Activated CD4-positive, alpha-beta T cell treated with anti-CD3 and anti-CD28 coated beads, Interleukin-2, amount 10 ng/mL, durations not matched to agents 24 days and 14 days (primary cell): ENCODE results near the gene PRKCB. TPM values are rescaled to one million over a fixed set of nuclear protein-coding genes. Genes with fewer than 3 reads are reported as not detected.

ENCODE experiments used
- DNase-seq: peaks from one replicate; pipeline ENCODE4 v3.0.0; 2022
- H3K27ac Mint-ChIP-seq: one replicate; pipeline ENCODE4 v1.8.0; 2022; ENCODE audit warnings: mild to moderate bottlenecking, mixed read lengths
- H3K27me3 Mint-ChIP-seq: one replicate; pipeline ENCODE4 v1.8.0; 2022; ENCODE audit warnings: mixed read lengths
- H3K36me3 Mint-ChIP-seq: one replicate; pipeline ENCODE4 v1.8.0; 2022; ENCODE audit warnings: low read depth, mild to moderate bottlenecking, mixed read lengths
- H3K4me1 Mint-ChIP-seq: one replicate; pipeline ENCODE4 v1.8.0; 2021; ENCODE audit warnings: mixed read lengths
- H3K4me3 Mint-ChIP-seq: one replicate; pipeline ENCODE4 v1.8.0; 2022; ENCODE audit warnings: mild to moderate bottlenecking, moderate library complexity, mixed read lengths
- H3K9me3 Mint-ChIP-seq: one replicate; pipeline ENCODE4 v1.8.0; 2021; ENCODE audit warnings: mixed read lengths
- intact Hi-C: fragments of 100-400 bp; cut with micrococcal nuclease; formaldehyde crosslinking; loops from one replicate; pipeline ENCODE4 v1.15.1; 2023
- total RNA-seq: library from RNA; stranded (reverse); gene quantifications from 2 replicates; pipeline ENCODE4 v1.2.3, GENCODE V29; 2022

The PRKCB gene
- total RNA-seq, result 79.9 and 84.2 TPM in 2 replicates

DNA sequence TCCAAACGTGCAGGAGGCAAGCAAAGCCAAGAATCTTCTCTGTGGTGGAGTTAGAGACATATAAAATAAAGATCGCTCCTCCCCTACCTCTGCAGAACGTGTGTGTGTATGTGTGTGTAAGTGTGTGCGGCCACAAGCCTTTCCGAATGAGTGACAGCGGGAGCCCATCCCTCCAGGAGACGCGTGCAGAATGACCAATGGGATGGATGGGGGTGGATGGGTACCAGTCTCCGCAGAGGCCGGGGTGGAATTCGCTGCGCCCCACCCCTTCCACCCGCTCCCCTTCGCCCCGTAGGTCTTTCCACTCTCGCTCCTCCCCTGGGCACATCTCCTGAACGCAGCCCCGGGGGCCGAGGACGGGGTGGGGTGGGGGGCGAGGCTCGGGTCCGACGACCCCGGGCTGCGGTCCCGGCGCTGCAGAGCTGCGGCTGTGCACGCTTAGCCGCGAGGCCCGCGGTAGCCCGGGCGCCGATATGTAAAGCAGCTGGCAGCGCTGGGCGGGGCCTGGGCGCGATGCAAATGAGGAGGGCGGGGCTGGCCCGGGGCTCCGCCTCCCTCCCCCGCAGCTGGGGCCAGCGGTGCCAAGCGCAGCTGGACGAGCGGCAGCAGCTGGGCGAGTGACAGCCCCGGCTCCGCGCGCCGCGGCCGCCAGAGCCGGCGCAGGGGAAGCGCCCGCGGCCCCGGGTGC lies at the start of gene PRKCB:
Gene PRKCB (plus strand): TSS at position 594 of the 688 bp plus-strand sequence.
- Mint-ChIP-seq H3K27ac (peak within 1 kb of the TSS; percentile 82), H3K4me3 (peak within 1 kb of the TSS; percentile 94), H3K27me3 (no peaks in the 10 kb centered on the region), H3K4me1 (peaks cover 56% of the 10 kb centered on the region), H3K9me3 (no peaks in the 10 kb centered on the region), H3K36me3 (peaks cover 17% of the 10 kb centered on the region)
- peak; percentile 98 for DNase-seq
- intact Hi-C loops, result loop anchor here (1.0 to 5.0 kb wide), 3 partner anchors 8 to 278 kb away; partner anchors contain the start of genes EARS2 and UBFD1

DNA sequence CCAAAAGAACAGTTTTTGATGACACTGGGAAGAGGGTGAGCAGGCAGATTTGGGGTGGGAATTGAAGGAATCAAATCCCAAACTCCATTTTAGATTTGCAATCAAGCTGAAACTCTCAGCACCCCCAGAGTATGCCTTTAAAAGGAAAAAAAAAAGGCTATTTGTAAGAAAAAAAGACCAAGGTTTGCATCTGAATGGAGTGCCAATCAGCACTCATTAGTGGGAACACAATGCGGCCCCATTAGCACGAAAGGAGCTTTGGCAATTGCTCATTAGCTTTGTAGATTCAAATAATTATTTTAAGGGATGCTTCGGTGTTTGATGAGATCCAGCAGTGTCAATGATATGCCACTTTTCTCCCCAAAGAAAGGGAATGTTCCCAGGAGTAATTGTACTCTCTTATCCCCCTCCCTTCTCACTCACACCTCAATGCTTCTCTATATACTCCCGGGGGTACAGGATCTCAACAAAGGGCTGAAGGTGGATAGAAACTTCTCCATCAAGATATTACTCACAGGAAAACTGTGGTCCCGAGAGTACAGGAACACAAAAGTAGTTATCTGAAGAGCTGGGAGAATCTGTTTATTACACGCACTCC lies 48.7 kb upstream of the PRKCB start:
- Mint-ChIP-seq H3K36me3 (no peaks in the 10 kb centered on the region), H3K9me3 (no peaks in the 10 kb centered on the region), H3K4me3 (no peak overlapping the region), H3K4me1 (peaks cover 3% of the 10 kb centered on the region), H3K27me3 (peaks cover 17% of the 10 kb centered on the region), H3K27ac (no peak overlapping the region)
- intact Hi-C loops, result no loop called here
- DNase-seq, result no peak

DNA sequence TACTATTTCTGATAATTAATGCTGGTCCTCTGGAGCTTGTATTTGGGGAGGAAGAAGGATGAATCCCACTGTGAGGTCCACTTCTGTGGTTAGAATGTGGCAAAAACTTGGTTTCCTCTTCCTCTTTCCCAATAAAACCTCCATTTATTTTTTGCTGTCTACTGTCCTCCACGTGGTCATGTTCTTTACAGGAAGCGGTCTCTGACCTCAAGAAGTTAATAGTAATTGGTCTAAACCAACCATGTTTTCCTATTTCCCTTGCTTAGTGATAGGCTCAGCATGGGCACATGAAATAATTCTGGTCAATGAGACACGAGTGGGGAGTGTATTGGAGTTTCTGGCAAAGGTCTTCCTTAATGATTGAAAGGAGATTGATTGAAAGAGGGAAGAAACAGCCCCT lies 47.1 kb upstream of the PRKCB start:
- no peaks in the 10 kb centered on the region for H3K9me3 Mint-ChIP-seq
- H3K27me3 Mint-ChIP-seq, result peaks cover 14% of the 10 kb centered on the region
- H3K36me3 Mint-ChIP-seq, result no peaks in the 10 kb centered on the region
- H3K4me3 Mint-ChIP-seq, result no peak overlapping the region
- peaks cover 3% of the 10 kb centered on the region for H3K4me1 Mint-ChIP-seq
- no peak for DNase-seq
- intact Hi-C loops, result no loop called here
- no peak overlapping the region for H3K27ac Mint-ChIP-seq

DNA sequence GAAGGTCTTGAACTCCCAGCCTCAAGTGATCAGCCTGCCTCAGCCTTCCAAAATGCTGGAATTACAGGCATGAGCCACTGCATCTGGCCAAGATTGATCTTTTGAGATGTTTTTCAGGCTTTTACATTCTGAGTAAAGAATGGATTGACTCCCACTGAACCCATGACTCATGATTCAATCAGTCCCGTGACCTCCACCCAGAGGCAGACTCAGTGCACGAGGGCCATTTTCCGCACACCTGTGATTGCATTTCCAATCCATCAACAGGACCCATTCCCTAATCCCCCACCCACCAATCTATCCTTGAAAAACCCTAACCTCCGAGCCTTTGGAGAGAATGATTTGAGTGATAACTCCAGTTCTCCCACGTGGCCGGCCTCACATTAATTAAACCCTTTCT lies 40.4 kb upstream of the PRKCB start:
- no peaks in the 10 kb centered on the region for H3K4me1 Mint-ChIP-seq
- no peak overlapping the region for H3K4me3 Mint-ChIP-seq
- H3K36me3 Mint-ChIP-seq, result no peaks in the 10 kb centered on the region
- no peak overlapping the region for H3K27ac Mint-ChIP-seq
- no peak for DNase-seq
- intact Hi-C loops, result no loop called here
- H3K27me3 Mint-ChIP-seq, result peaks cover 6% of the 10 kb centered on the region
- no peaks in the 10 kb centered on the region for H3K9me3 Mint-ChIP-seq

DNA sequence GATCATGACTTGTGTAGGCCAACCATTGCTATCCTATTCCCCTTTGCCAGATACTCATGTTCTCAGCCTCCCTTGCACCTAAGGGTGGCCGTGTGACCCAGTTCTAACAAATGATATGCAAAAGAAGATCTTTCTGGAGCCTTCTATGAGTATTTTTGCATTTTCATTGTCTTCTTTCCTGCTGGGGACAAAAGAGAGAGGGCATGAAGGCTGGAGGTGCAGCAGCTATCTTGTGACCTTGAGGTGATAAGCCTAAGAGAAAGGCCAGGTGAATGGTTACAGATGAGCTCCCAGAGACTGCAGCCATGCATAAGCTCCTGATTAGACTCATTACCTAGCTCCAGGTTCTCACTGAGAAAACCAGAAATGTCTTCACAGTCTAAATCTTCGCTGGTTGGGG lies 38.8 kb upstream of the PRKCB start:
- no peak for DNase-seq
- H3K9me3 Mint-ChIP-seq, result no peaks in the 10 kb centered on the region
- H3K4me1 Mint-ChIP-seq, result peaks cover 2% of the 10 kb centered on the region
- H3K4me3 Mint-ChIP-seq, result no peak overlapping the region
- no peaks in the 10 kb centered on the region for H3K36me3 Mint-ChIP-seq
- peaks cover 6% of the 10 kb centered on the region for H3K27me3 Mint-ChIP-seq
- intact Hi-C loops, result no loop called here
- H3K27ac Mint-ChIP-seq, result no peak overlapping the region

DNA sequence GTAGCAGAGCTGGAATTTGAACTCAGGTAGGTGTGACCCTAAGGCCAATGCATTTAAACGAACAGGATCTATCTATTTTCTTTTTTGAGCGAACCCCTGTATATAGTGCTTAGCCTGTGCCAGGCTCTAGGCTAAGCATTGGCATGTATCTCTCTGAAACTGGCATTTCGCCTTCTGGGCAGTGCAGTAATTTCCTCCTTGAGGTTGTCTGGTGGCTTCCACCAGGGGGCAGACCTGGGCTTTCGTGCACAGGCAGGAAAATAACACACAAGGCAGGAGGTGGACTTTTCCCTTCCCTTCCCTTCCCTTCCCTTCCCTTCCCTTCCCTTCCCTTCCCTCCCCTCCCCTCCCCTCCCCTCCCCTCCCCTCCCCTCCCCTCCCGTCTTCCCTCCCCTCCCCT lies 34.4 kb upstream of the PRKCB start:
- peaks cover 12% of the 10 kb centered on the region for H3K4me1 Mint-ChIP-seq
- H3K27ac Mint-ChIP-seq, result no peak overlapping the region
- intact Hi-C loops, result loop anchor here (1.0 to 10.0 kb wide), 4 partner anchors 41 to 703 kb away; no protein-coding TSS in a partner anchor
- peak; percentile 92 for DNase-seq
- H3K36me3 Mint-ChIP-seq, result no peaks in the 10 kb centered on the region
- peaks cover 11% of the 10 kb centered on the region for H3K27me3 Mint-ChIP-seq
- no peak overlapping the region for H3K4me3 Mint-ChIP-seq
- H3K9me3 Mint-ChIP-seq, result no peaks in the 10 kb centered on the region

DNA sequence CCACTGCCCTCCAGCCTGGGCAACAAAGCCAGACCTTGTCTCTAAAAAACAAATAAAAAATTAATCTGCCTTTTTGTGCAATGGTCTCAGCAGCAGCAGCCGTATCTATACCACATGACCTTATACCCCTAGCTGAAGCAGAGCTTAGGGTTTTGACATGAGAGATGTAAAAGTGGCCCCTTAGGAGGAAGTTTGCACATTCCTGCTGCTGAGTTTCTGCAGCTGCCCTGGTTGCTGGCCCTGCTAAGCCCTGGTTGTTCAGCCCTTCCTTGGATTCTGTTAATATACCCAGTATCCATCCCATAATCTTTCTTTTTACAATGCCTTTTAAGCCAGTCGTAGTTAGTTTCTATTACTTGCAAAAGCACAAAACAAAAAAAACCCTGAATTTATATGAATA lies 33.0 kb upstream of the PRKCB start:
- H3K36me3 Mint-ChIP-seq, result no peaks in the 10 kb centered on the region
- H3K27me3 Mint-ChIP-seq, result peaks cover 16% of the 10 kb centered on the region
- no peaks in the 10 kb centered on the region for H3K9me3 Mint-ChIP-seq
- no peak for DNase-seq
- no peak overlapping the region for H3K4me3 Mint-ChIP-seq
- peaks cover 18% of the 10 kb centered on the region for H3K4me1 Mint-ChIP-seq
- intact Hi-C loops, result loop anchor here (1.0 to 10.0 kb wide), 4 partner anchors 25 to 702 kb away; no protein-coding TSS in a partner anchor
- no peak overlapping the region for H3K27ac Mint-ChIP-seq

DNA sequence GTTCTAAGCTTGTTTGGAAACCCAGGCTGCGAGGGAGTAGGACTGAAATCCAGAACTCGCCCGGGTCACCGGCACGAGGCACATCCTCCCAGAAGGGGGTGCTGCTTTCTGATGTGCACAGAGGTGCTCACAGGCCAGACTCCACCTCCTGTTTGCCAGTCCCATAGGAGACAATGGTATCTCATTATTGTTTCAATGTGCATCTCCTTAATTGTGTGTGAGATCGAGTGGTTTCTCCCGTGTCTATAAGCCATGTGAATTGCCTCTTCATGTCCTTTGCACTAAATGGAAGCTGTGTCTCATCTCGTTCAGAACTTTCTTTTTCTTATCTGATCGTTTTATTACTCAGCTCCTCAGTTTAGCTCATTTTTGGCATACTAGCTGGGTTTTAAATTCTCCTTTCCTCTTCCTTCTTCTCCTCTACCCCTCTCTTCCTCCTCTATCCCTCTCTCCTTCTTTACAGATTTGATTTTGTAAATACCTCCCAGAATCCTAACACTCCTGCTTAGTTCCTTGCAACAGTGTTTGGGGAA lies 32.1 kb upstream of the PRKCB start:
- Mint-ChIP-seq H3K9me3 (no peaks in the 10 kb centered on the region), H3K4me3 (peak overlapping the region; percentile 29), H3K4me1 (peaks cover 18% of the 10 kb centered on the region), H3K27me3 (peaks cover 13% of the 10 kb centered on the region), H3K36me3 (no peaks in the 10 kb centered on the region), H3K27ac (peak overlapping the region; percentile 16)
- intact Hi-C loops, result loop anchor here (1.0 to 10.0 kb wide), 4 partner anchors 24 to 701 kb away; no protein-coding TSS in a partner anchor
- peak; percentile 92 for DNase-seq

DNA sequence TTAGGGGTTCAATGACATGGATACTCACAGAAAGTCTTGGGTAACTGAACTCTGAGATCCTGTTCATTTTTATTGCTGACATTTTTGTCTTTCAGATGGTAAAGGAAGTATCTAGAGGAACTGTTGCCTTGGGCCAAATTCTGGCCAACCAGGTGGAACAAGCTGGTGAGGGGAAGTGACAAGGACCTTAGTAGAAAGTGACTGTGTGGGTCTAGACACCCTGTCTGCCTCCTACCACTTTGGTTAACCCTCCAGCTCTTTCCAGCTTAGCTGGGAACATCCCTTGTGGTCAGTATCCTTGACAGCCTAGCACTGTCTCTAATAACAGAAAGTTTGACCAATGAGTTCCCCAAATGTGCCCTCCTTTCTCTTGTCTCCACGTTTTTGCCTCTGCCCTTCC lies 28.8 kb upstream of the PRKCB start:
- peaks cover 25% of the 10 kb centered on the region for H3K27me3 Mint-ChIP-seq
- no peak overlapping the region for H3K27ac Mint-ChIP-seq

DNA sequence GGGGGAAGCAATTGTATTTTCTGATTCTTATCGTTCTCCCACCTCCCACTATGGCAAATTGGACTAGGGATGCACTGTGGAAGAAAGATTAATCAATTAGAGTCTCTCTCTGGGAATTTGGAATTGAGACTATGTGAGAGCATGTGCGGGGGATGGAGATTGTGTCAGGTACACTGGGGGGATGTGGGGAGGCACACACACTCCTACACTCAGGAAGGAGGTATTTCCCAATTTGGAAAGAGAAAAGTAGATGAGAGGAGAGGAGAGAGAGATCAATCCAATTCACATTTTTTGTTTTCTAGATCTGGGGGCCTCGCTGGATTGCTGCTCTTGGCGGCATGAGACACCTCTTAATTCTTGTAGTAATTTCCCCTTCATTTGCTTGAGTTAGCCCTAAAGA lies 14.3 kb upstream of the PRKCB start:
- Mint-ChIP-seq H3K36me3 (no peaks in the 10 kb centered on the region), H3K27me3 (peaks cover 16% of the 10 kb centered on the region), H3K4me1 (peaks cover 7% of the 10 kb centered on the region), H3K9me3 (no peaks in the 10 kb centered on the region), H3K27ac (no peak overlapping the region), H3K4me3 (no peak overlapping the region)
- DNase-seq, result no peak
- intact Hi-C loops, result no loop called here

More for the DNA sequence above, 28.8 kb upstream of the PRKCB start:
- no peak for DNase-seq
- Mint-ChIP-seq H3K4me3 (no peak overlapping the region), H3K9me3 (no peaks in the 10 kb centered on the region), H3K36me3 (no peaks in the 10 kb centered on the region), H3K4me1 (peaks cover 16% of the 10 kb centered on the region)
- intact Hi-C loops, result loop anchor here (10.0 kb wide), 1 partner anchor 698 kb away; no protein-coding TSS in a partner anchor

DNA sequence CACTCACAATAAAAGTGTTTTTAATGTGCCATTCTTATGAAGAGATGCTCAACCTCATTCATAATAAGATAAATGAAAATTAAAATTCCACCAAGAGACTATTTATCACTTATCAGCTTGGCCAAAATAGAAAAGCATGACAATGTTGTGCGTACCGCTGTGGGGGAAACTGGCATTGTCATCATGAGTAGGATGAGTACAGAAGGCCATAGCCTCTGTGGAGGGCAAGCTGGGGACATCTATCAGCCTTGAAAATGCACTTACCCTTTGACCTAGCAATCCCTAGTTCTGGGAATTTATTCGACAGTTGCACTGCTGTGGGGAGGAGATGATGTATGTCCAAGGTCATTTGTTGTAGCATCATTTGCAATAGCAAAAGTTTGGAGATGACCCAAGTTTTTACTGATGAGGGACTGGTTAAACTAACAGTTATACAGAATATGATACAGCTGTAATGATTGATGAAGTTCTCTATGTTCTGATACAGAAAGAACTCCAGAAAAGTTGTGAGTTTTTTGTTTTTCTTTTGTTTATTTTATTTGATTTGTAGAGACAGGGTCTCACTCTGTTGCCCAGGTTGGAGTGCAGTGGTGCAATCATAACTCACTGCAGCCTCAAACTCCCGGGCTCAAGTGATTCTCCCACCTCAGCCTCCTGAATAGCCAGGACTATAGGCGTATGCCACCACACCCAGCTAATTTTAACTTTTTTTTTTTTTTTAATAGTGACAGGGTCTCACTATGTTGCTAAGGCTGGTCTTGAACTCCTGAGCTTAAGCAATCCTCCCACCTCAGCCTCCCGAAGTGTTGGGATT lies 13.7 kb upstream of the PRKCB start:
- no peaks in the 10 kb centered on the region for H3K36me3 Mint-ChIP-seq
- no peak overlapping the region for H3K4me3 Mint-ChIP-seq
- peaks cover 13% of the 10 kb centered on the region for H3K4me1 Mint-ChIP-seq
- H3K9me3 Mint-ChIP-seq, result no peaks in the 10 kb centered on the region
- peaks cover 12% of the 10 kb centered on the region for H3K27me3 Mint-ChIP-seq
- no peak overlapping the region for H3K27ac Mint-ChIP-seq
- no peak for DNase-seq
- intact Hi-C loops, result no loop called here

DNA sequence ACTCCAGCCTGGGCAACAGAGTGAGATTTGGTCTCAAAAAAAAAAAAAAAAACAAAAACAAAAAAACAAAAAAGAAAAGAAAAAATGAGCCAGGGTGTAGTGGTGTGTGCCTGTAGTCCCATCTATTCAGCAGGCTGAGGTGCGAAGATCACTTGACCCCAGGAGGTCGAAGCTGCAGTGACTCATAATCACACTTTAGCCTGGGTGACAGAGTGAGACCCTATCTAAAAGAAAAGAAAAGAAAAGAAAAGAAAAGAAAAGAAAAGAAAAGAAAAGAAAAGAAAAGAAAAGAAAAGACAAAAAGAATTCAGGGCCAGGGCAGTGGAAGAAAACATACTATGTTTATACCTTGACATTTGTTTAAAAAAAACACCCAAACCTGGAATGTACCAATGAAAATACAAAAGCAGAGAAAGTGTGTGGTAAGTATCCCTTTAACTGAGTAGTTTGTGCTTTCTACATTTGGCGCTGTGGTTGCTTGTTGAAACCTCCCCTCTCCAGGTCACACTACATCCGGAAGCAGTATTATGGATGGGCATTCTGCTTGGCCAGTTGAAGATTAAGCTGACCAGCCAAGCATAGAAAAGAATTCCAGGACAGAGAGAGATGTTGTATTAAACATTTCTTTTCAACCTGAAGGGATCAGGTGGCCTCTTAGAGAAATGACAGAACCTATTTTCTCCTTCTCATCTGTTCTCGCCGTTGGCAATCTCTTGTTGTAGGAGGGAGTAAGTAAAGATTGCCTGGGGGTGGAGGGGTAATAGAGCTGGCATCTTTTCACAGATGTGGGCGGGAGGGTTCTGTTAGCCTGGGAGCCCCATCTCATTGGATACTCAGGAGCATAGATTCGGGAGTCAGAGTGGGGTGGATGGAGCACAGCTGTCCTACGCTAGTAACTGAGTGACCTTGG lies 12.1 kb upstream of the PRKCB start:
- H3K4me1 Mint-ChIP-seq, result peaks cover 21% of the 10 kb centered on the region
- H3K27me3 Mint-ChIP-seq, result peaks cover 6% of the 10 kb centered on the region
- intact Hi-C loops, result no loop called here
- no peak overlapping the region for H3K4me3 Mint-ChIP-seq
- no peak overlapping the region for H3K27ac Mint-ChIP-seq
- peaks cover 6% of the 10 kb centered on the region for H3K9me3 Mint-ChIP-seq
- no peaks in the 10 kb centered on the region for H3K36me3 Mint-ChIP-seq
- no peak for DNase-seq

DNA sequence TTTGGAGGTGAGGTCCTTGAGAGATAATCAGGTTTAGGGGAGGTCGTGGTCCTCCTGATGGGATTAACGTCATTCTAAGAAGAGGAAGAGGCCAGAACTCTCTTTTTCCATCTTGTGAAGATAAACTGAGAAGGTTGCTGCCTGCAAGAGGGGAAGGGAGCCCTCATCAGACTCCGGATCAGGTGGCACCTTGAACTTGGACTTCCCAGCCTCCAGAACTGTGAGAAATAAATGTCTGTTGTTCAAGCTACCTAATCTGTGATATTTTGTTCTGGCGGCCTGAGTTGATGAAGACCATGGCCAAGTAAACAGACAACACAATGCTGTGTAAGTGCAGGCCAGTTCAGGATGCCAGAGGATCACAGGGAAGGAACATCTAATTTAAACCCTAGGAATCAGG lies 10.9 kb upstream of the PRKCB start:
- peaks cover 4% of the 10 kb centered on the region for H3K27me3 Mint-ChIP-seq
- H3K27ac Mint-ChIP-seq, result no peak overlapping the region
- H3K4me1 Mint-ChIP-seq, result peaks cover 21% of the 10 kb centered on the region
- no peak for DNase-seq
- no peaks in the 10 kb centered on the region for H3K36me3 Mint-ChIP-seq
- H3K4me3 Mint-ChIP-seq, result no peak overlapping the region
- intact Hi-C loops, result no loop called here
- peaks cover 7% of the 10 kb centered on the region for H3K9me3 Mint-ChIP-seq
